Measurements from ENCODE around the gene HSDL2. TPM values are rescaled to one million over a fixed set of nuclear protein-coding genes. Genes with fewer than 3 reads are reported as not detected.
"Not testable (repeated sequence)": the region's sequence is repeated elsewhere in the genome, so short reads cannot be mapped to it uniquely, and the experiment has no call there.

Gene HSDL2
- total RNA-seq, 1 donor from 2014 or later, result 26.5 TPM

GRCh38 chr9:112366591-112366990, 13.3 kb upstream of the HSDL2 start:
- TF ChIP-seq CTCF (IDR thresholded peaks at IDR 0.05; ENCODE audit: unreplicated experiment), result no peak
- Mint-ChIP-seq H3K27me3 (ENCODE audit: low read depth) (no peaks in the 10 kb centered on the region), H3K4me3 (no peak overlapping the region), H3K27ac (no peak overlapping the region), H3K36me3 (peaks cover 20% of the 10 kb centered on the region), H3K9me3 (peaks cover 40% of the 10 kb centered on the region), H3K4me1 (no peaks in the 10 kb centered on the region)
- DNase-seq (ENCODE audit: low spot score in 2 of 2, unreplicated experiment in 2 of 2), result no peak

- H3K4me3 Mint-ChIP-seq, result no peak overlapping the region
- H3K27ac Mint-ChIP-seq, result no peak overlapping the region
- H3K9me3 Mint-ChIP-seq, result peaks cover 42% of the 10 kb centered on the region
- DNase-seq (ENCODE audit: low spot score in 2 of 2, unreplicated experiment in 2 of 2), result no peak
- peaks cover 22% of the 10 kb centered on the region for H3K36me3 Mint-ChIP-seq
- H3K27me3 Mint-ChIP-seq (ENCODE audit: low read depth), result no peaks in the 10 kb centered on the region
- H3K4me1 Mint-ChIP-seq, result no peaks in the 10 kb centered on the region
- no peak for TF ChIP-seq CTCF (IDR thresholded peaks at IDR 0.05; ENCODE audit: unreplicated experiment)
Observed at GRCh38 chr9:112367465-112367864, 12.4 kb upstream of the HSDL2 start.

GRCh38 chr9:112369817-112370216, 10.1 kb upstream of the HSDL2 start:
- H3K27me3 Mint-ChIP-seq (ENCODE audit: low read depth), result no peaks in the 10 kb centered on the region
- TF ChIP-seq CTCF (IDR thresholded peaks at IDR 0.05; ENCODE audit: unreplicated experiment), result no peak
- no peak for DNase-seq (ENCODE audit: low spot score in 2 of 2, unreplicated experiment in 2 of 2)
- H3K36me3 Mint-ChIP-seq, result peaks cover 37% of the 10 kb centered on the region
- no peak overlapping the region for H3K27ac Mint-ChIP-seq
- H3K4me3 Mint-ChIP-seq, result no peak overlapping the region
- H3K9me3 Mint-ChIP-seq, result peaks cover 55% of the 10 kb centered on the region
- H3K4me1 Mint-ChIP-seq, result no peaks in the 10 kb centered on the region

- no peak overlapping the region for H3K27ac Mint-ChIP-seq
- DNase-seq (ENCODE audit: low spot score in 2 of 2, unreplicated experiment in 2 of 2), result no peak
- no peaks in the 10 kb centered on the region for H3K4me1 Mint-ChIP-seq
- H3K9me3 Mint-ChIP-seq, result peaks cover 51% of the 10 kb centered on the region
- H3K36me3 Mint-ChIP-seq, result peaks cover 40% of the 10 kb centered on the region
- no peak overlapping the region for H3K4me3 Mint-ChIP-seq
- no peaks in the 10 kb centered on the region for H3K27me3 Mint-ChIP-seq (ENCODE audit: low read depth)
- TF ChIP-seq CTCF (IDR thresholded peaks at IDR 0.05; ENCODE audit: unreplicated experiment), result no peak
Observed at GRCh38 chr9:112371060-112371459, 8.8 kb upstream of the HSDL2 start.

- not testable (repeated sequence) for H3K27ac Mint-ChIP-seq; H3K27me3 Mint-ChIP-seq (ENCODE audit: low read depth); DNase-seq (ENCODE audit: low spot score in 2 of 2, unreplicated experiment in 2 of 2); H3K4me3 Mint-ChIP-seq
- Mint-ChIP-seq H3K9me3 (peaks cover 44% of the 10 kb centered on the region), H3K36me3 (peaks cover 36% of the 10 kb centered on the region), H3K4me1 (peaks cover 17% of the 10 kb centered on the region)
Observed at GRCh38 chr9:112373666-112374065, 6.2 kb upstream of the HSDL2 start.

- H3K27ac Mint-ChIP-seq; H3K4me3 Mint-ChIP-seq; DNase-seq (ENCODE audit: low spot score in 2 of 2, unreplicated experiment in 2 of 2); H3K27me3 Mint-ChIP-seq (ENCODE audit: low read depth): not testable (repeated sequence)
- Mint-ChIP-seq H3K36me3 (peaks cover 35% of the 10 kb centered on the region), H3K4me1 (peaks cover 23% of the 10 kb centered on the region), H3K9me3 (peaks cover 41% of the 10 kb centered on the region)
Observed at GRCh38 chr9:112374232-112374631, 5.7 kb upstream of the HSDL2 start.

GRCh38 chr9:112375361-112375760, 4.5 kb upstream of the HSDL2 start:
- DNase-seq (ENCODE audit: low spot score in 2 of 2, unreplicated experiment in 2 of 2), result no peak

More at GRCh38 chr9:112375361-112375760, 4.5 kb upstream of the HSDL2 start:
- Mint-ChIP-seq H3K9me3 (peaks cover 32% of the 10 kb centered on the region), H3K36me3 (peaks cover 33% of the 10 kb centered on the region), H3K4me1 (peaks cover 26% of the 10 kb centered on the region), H3K27me3 (ENCODE audit: low read depth) (no peaks in the 10 kb centered on the region), H3K27ac (no peak overlapping the region), H3K4me3 (no peak overlapping the region)
- TF ChIP-seq CTCF (IDR thresholded peaks at IDR 0.05; ENCODE audit: unreplicated experiment), result no peak
